H9 (cell line): Measurements from ENCODE around the gene GPR180. TPM values are rescaled to one million over a fixed set of nuclear protein-coding genes. Genes with fewer than 3 reads are reported as not detected.

Source experiments
- DNase-seq: peaks from one replicate; pipeline ENCODE4 v3.0.0-alpha.2; 2017
- H2AFZ ChIP-seq: one replicate; pipeline ENCODE4 v1.6.1; 2013; ENCODE audit warnings: mild to moderate bottlenecking, low read length, control low read depth, moderate library complexity
- H2AK5ac ChIP-seq: 2 replicates; pipeline ENCODE4 v1.6.1; 2013; ENCODE audit warnings: low read length, control low read depth, mixed read lengths; ENCODE audit not compliant: insufficient read length
- H2BK120ac ChIP-seq: one replicate; pipeline ENCODE4 v1.6.1; 2013; ENCODE audit warnings: low read depth, mild to moderate bottlenecking, low read length, control low read depth, inconsistent platforms; ENCODE audit not compliant: poor library complexity, severe bottlenecking
- H2BK12ac ChIP-seq: 2 replicates; pipeline ENCODE4 v1.6.1; 2013; ENCODE audit warnings: low read length, control low read depth, mixed read lengths, low read depth; ENCODE audit not compliant: insufficient read length
- H2BK15ac ChIP-seq: 2 replicates; pipeline ENCODE4 v1.6.1; 2013; ENCODE audit warnings: low read depth, low read length, control low read depth
- H2BK20ac ChIP-seq: one replicate; pipeline ENCODE4 v1.6.1; 2013; ENCODE audit warnings: low read depth, mild to moderate bottlenecking, low read length, control low read depth, inconsistent platforms; ENCODE audit not compliant: poor library complexity, severe bottlenecking
- H2BK5ac ChIP-seq: 2 replicates; pipeline ENCODE4 v1.6.1; 2013; ENCODE audit warnings: low read length, control low read depth, mixed read lengths; ENCODE audit not compliant: insufficient read length
- H3K14ac ChIP-seq: 2 replicates; pipeline ENCODE4 v1.6.1; 2013; ENCODE audit warnings: low read length, control low read depth; ENCODE audit not compliant: insufficient read depth
- H3K18ac ChIP-seq: 2 replicates; pipeline ENCODE4 v1.6.1; 2013; ENCODE audit warnings: low read depth, mild to moderate bottlenecking, mixed read lengths, low read length, control low read depth; ENCODE audit not compliant: insufficient read length
- H3K23ac ChIP-seq: 2 replicates; pipeline ENCODE4 v1.6.1; 2013; ENCODE audit warnings: low read length, control low read depth, mixed read lengths, low read depth; ENCODE audit not compliant: insufficient read length
- H3K23me2 ChIP-seq: 2 replicates; pipeline ENCODE4 v1.6.1; 2013; ENCODE audit warnings: low read depth, mild to moderate bottlenecking, mixed read lengths, low read length, control low read depth; ENCODE audit not compliant: insufficient read length, poor library complexity, severe bottlenecking
- H3K27ac ChIP-seq: 2 replicates; pipeline ENCODE4 v1.5.1; 2013; ENCODE audit warnings: low read length, control low read depth, mixed read lengths, low read depth; ENCODE audit not compliant: insufficient read length
- H3K27me3 ChIP-seq: 2 replicates; pipeline ENCODE4 v1.6.1; 2013; ENCODE audit warnings: low read length, control low read depth, inconsistent platforms; ENCODE audit not compliant: insufficient read depth
- H3K4ac ChIP-seq: 2 replicates; pipeline ENCODE4 v1.6.1; 2013; ENCODE audit warnings: low read depth, mild to moderate bottlenecking, control low read depth, inconsistent platforms, low read length, moderate library complexity
- H3K4me1 ChIP-seq: 2 replicates; pipeline ENCODE4 v1.6.1; 2013; ENCODE audit warnings: low read length, control low read depth, inconsistent platforms; ENCODE audit not compliant: insufficient read depth
- H3K4me2 ChIP-seq: 2 replicates; pipeline ENCODE4 v1.6.1; 2013; ENCODE audit warnings: low read length, control low read depth, mixed read lengths; ENCODE audit not compliant: insufficient read length, insufficient read depth
- H3K56ac ChIP-seq: 2 replicates; pipeline ENCODE4 v1.6.1; 2013; ENCODE audit warnings: low read depth, mild to moderate bottlenecking, mixed read lengths, low read length, control low read depth; ENCODE audit not compliant: insufficient read length
- H3K79me1 ChIP-seq: 2 replicates; pipeline ENCODE4 v1.6.1; 2013; ENCODE audit warnings: low read depth, mild to moderate bottlenecking, moderate library complexity, low read length, control low read depth, inconsistent platforms; ENCODE audit not compliant: insufficient read depth, poor library complexity, severe bottlenecking
- H3K79me2 ChIP-seq: 2 replicates; pipeline ENCODE4 v1.6.1; 2013; ENCODE audit warnings: low read length, control low read depth, inconsistent platforms; ENCODE audit not compliant: insufficient read depth
- H3K9ac ChIP-seq: 2 replicates; pipeline ENCODE4 v1.6.1; 2013; ENCODE audit warnings: low read length, control low read depth, mixed read lengths; ENCODE audit not compliant: insufficient read length; ENCODE audit errors: extremely low read depth
- H3K9me3 ChIP-seq: one replicate; pipeline ENCODE4 v1.6.1; 2013; ENCODE audit warnings: low read depth, low read length, inconsistent platforms; ENCODE audit not compliant: control insufficient read depth
- H3T11ph ChIP-seq: one replicate; pipeline ENCODE4 v1.6.1; 2013; ENCODE audit warnings: mild to moderate bottlenecking, low read length, control low read depth, inconsistent platforms
- H4K20me1 ChIP-seq: one replicate; pipeline ENCODE4 v1.6.1; 2013; ENCODE audit not compliant: control insufficient read depth, insufficient read length, insufficient read depth
- H4K5ac ChIP-seq: 2 replicates; pipeline ENCODE4 v1.6.1; 2013; ENCODE audit warnings: low read depth, mild to moderate bottlenecking, mixed read lengths, low read length, control low read depth; ENCODE audit not compliant: insufficient read length
- H4K8ac ChIP-seq: replicated peaks from 2 replicates; pipeline ENCODE4 v1.6.1; 2013; ENCODE audit warnings: low read length, control low read depth, mixed read lengths, low read depth; ENCODE audit not compliant: insufficient read length
- H4K91ac ChIP-seq: 2 replicates; pipeline ENCODE4 v1.6.1; 2013; ENCODE audit warnings: low read depth, mild to moderate bottlenecking, moderate library complexity, mixed read lengths, low read length, control low read depth; ENCODE audit not compliant: insufficient read length
- H3K27ac Mint-ChIP-seq, 3 experiments: 2 replicates in 2 of 3; 3 replicates in 1 of 3; pipeline ENCODE4 v1.8.0; 2020 to 2021; ENCODE audit warnings: mixed read lengths in 3 of 3, mild to moderate bottlenecking in 1 of 3, moderate library complexity in 1 of 3
- H3K27me3 Mint-ChIP-seq: 2 replicates; pipeline ENCODE4 v1.8.0; 2021; ENCODE audit warnings: low read depth, mild to moderate bottlenecking, moderate library complexity, mixed read lengths
- H3K36me3 Mint-ChIP-seq, 3 experiments: 2 replicates in 2 of 3; 3 replicates in 1 of 3; pipeline ENCODE4 v1.8.0; 2020 to 2021; ENCODE audit warnings: low read depth in 3 of 3, mixed read lengths in 3 of 3; ENCODE audit not compliant: insufficient read depth in 1 of 3
- H3K4me1 Mint-ChIP-seq, 2 experiments: 2 replicates each; pipeline ENCODE4 v1.8.0; 2020; ENCODE audit warnings: mixed read lengths in 2 of 2
- H3K4me3 Mint-ChIP-seq, 2 experiments: 2 replicates in 1 of 2; 3 replicates in 1 of 2; pipeline ENCODE4 v1.8.0; 2020 to 2021; ENCODE audit warnings: mild to moderate bottlenecking in 2 of 2, mixed read lengths in 2 of 2, moderate library complexity in 1 of 2
- H3K9me3 Mint-ChIP-seq, 2 experiments: 2 replicates in 1 of 2; 3 replicates in 1 of 2; pipeline ENCODE4 v1.8.0; 2020; ENCODE audit warnings: mild to moderate bottlenecking in 2 of 2, mixed read lengths in 2 of 2, moderate library complexity in 1 of 2
- CTCF ChIP-seq: fragments of 200-600 bp; sonication (generic); conservative IDR thresholded peaks from 3 replicates; pipeline ENCODE4 v1.8.0; 2021; ENCODE audit warnings: antibody characterized with exemption, mild to moderate bottlenecking
- total RNA-seq: library from RNA; stranded (reverse); gene quantifications from 2 replicates; pipeline ENCODE4 v1.2.1, GENCODE V29; 2021

The GPR180 gene
- total RNA-seq, 1 experiment from 2014 or later, result 5.1 TPM

GRCh38 chr13:94659598-94659946, 57.9 kb downstream of the GPR180 start:
- no peak overlapping the region for H3K27ac ChIP-seq
- Mint-ChIP-seq H3K4me1 (peaks cover 40 to 44% of the 10 kb centered on the region in 2 experiments), H3K27me3 (no peaks in the 10 kb centered on the region; the same call in 1 of the 2 replicates)

More at GRCh38 chr13:94659598-94659946, 57.9 kb downstream of the GPR180 start:
- no peak overlapping the region for H3K4ac ChIP-seq
- H4K20me1 ChIP-seq, result no peaks in the 10 kb centered on the region
- H2AK5ac ChIP-seq, result no peak overlapping the region
- Mint-ChIP-seq H3K4me3 (no peak overlapping the region), H3K9me3 (peaks cover 6 to 10% of the 10 kb centered on the region in 2 experiments; a peak in 3 of 5 replicates), H3K36me3 (peaks cover 0 to 7% (median 4%) of the 10 kb centered on the region in 3 experiments; a peak in 2 of 7 replicates), H3K27ac (no peak overlapping the region)
- DNase-seq, result no peak
- H3T11ph ChIP-seq, result no peak overlapping the region
- no peak overlapping the region for H3K4me2 ChIP-seq
- H4K5ac ChIP-seq, result no peak overlapping the region
- H3K9me3 ChIP-seq, result no peaks in the 10 kb centered on the region
- H2BK5ac ChIP-seq, result no peak overlapping the region
- H3K56ac ChIP-seq, result no peak overlapping the region
- H2BK120ac ChIP-seq, result no peak overlapping the region
- no peaks in the 10 kb centered on the region for H3K79me1 ChIP-seq
- no peaks in the 10 kb centered on the region for H3K79me2 ChIP-seq
- H3K27me3 ChIP-seq, result no peaks in the 10 kb centered on the region
- no peaks in the 10 kb centered on the region for H3K23me2 ChIP-seq
- peaks cover 6% of the 10 kb centered on the region; the same call in 1 of the 2 replicates for H3K4me1 ChIP-seq
- H2BK15ac ChIP-seq, result no peak overlapping the region
- H4K8ac ChIP-seq, result no peak overlapping the region
- H2BK20ac ChIP-seq, result no peak overlapping the region
- H3K9ac ChIP-seq, result no peak overlapping the region
- no peak overlapping the region for H2AFZ ChIP-seq
- H2BK12ac ChIP-seq, result no peak overlapping the region
- H4K91ac ChIP-seq, result no peak overlapping the region
- H3K14ac ChIP-seq, result no peak overlapping the region
- no peak; the same call in 2 of the 3 replicates for TF ChIP-seq CTCF
- H3K23ac ChIP-seq, result no peak overlapping the region
- no peak overlapping the region for H3K18ac ChIP-seq
